ENCODE data around the gene SLC6A12. TPM values are rescaled to one million over a fixed set of nuclear protein-coding genes. Genes with fewer than 3 reads are reported as not detected.
"Not testable (repeated sequence)": the region's sequence is repeated elsewhere in the genome, so short reads cannot be mapped to it uniquely, and the experiment has no call there.

The SLC6A12 gene
- total and polyA plus RNA-seq, 2 donors (not counting 3 experiments of a cell fraction or from before 2014, with no cell fraction given) = not detected

- Histone ChIP-seq H3K36me3 (ENCODE audit: control insufficient read depth in 2 of 2, extremely low read depth in 1 of 2, insufficient read depth in 2 of 2, low read length in 2 of 2) (no peaks in the 10 kb centered on the region), H2AFZ (ENCODE audit: low read depth, low read length) (no peak overlapping the region), H3K9me3 (replicated peaks; ENCODE audit: control insufficient read depth, insufficient read depth, low read length) (no peaks in the 10 kb centered on the region), H4K20me1 (replicated peaks; ENCODE audit: control insufficient read depth, extremely low read depth, insufficient read depth, low read length) (no peaks in the 10 kb centered on the region), H3K9me1 (replicated peaks; ENCODE audit: control insufficient read depth, extremely low read depth, insufficient read depth, low read length) (no peaks in the 10 kb centered on the region), H3K27ac (ENCODE audit: insufficient read depth, low read depth, low read length) (no peak overlapping the region), H3K4me1 (ENCODE audit: control insufficient read depth, extremely low read depth, insufficient read depth, low read length) (no peaks in the 10 kb centered on the region), H3K79me2 (ENCODE audit: control insufficient read depth, insufficient read depth, low read length) (no peaks in the 10 kb centered on the region), H3K27me3 (ENCODE audit: control insufficient read depth in 2 of 2, insufficient read depth in 2 of 2, low read length in 2 of 2) (no peaks in the 10 kb centered on the region), H3K4me3 (replicated peaks in 1 of 3; ENCODE audit: insufficient read depth in 1 of 3, low read depth in 1 of 3, low read length in 3 of 3) (no peak overlapping the region), H3K9ac (replicated peaks; ENCODE audit: extremely low read depth, insufficient read depth, low read length) (no peak overlapping the region), H3K4me2 (ENCODE audit: insufficient read depth, low read length) (no peak overlapping the region)
- DNase-seq (ENCODE audit: low read depth, low spot score) = no peak
- ChIA-PET POLR2A (no interaction called here), CTCF (interaction anchor here (1.3 kb wide), 1 partner anchor 12 kb away, joined by 3 read pairs; no protein-coding TSS in a partner anchor)
- no TSS peak for BruUV-seq (replicated peaks)
- no peak for FAIRE-seq
- dilution Hi-C loops (cut with MboI; ENCODE audit: extremely low pct_ligation_motif_present, low sequenced_read_pairs) = no loop called here
- intact Hi-C loops (cut with micrococcal nuclease) = no loop called here
- TF ChIP-seq CTCF (IDR thresholded peaks at IDR 0.05; ENCODE audit: extremely low read depth in 1 of 2, insufficient read depth in 1 of 2, low read depth in 1 of 2, low read length in 2 of 2) (no peak), GATA2 (IDR thresholded peaks at IDR 0.05; ENCODE audit: insufficient read depth, insufficient read length, low read depth, low read length) (no peak), POLR2AphosphoS5 (IDR thresholded peaks at IDR 0.05; ENCODE audit: insufficient read depth, low read depth, low read length) (no peak), MAX (IDR thresholded peaks at IDR 0.05; ENCODE audit: insufficient read depth, insufficient read length) (no peak), MYC (IDR thresholded peaks at IDR 0.05; ENCODE audit: low read depth, low read length) (no peak), EZH2 (IDR thresholded peaks at IDR 0.05; ENCODE audit: borderline replicate concordance, low read depth, low read length, severe bottlenecking) (no peak)
Observed at GRCh38 chr12:218221-218620, 4.3 kb upstream of the SLC6A12 start.

DNA sequence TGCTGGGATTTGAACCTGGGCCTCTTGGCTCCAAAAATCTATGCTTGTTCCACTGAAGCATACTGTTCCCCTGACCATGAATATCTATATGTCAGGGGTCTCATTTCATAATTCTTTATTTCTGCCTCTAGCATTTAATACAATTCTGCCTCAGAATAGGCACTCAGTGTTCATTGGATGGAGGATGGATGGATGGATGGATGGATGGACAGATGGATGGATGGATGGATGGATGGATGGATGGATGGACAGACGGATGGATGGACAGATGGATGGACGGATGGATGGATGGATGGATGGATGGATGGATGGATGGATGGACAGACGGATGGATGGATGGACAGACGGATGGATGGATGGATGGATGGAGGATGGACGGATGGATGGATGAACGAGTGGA lies 3.1 kb upstream of the SLC6A12 start:
- BruUV-seq (replicated peaks); H3K9ac ChIP-seq (replicated peaks; ENCODE audit: extremely low read depth, insufficient read depth, low read length); dilution Hi-C loops (cut with MboI; ENCODE audit: extremely low pct_ligation_motif_present, low sequenced_read_pairs); H3K27me3 ChIP-seq (ENCODE audit: control insufficient read depth in 2 of 2, insufficient read depth in 2 of 2, low read length in 2 of 2); H3K9me3 ChIP-seq (replicated peaks; ENCODE audit: control insufficient read depth, insufficient read depth, low read length); CTCF ChIA-PET; H2AFZ ChIP-seq (ENCODE audit: low read depth, low read length); H3K79me2 ChIP-seq (ENCODE audit: control insufficient read depth, insufficient read depth, low read length); intact Hi-C loops (cut with micrococcal nuclease); H3K4me2 ChIP-seq (ENCODE audit: insufficient read depth, low read length); FAIRE-seq; DNase-seq (ENCODE audit: low read depth, low spot score); H3K27ac ChIP-seq (ENCODE audit: insufficient read depth, low read depth, low read length); H3K36me3 ChIP-seq (ENCODE audit: control insufficient read depth in 2 of 2, extremely low read depth in 1 of 2, insufficient read depth in 2 of 2, low read length in 2 of 2); H3K4me3 ChIP-seq (replicated peaks in 1 of 3; ENCODE audit: insufficient read depth in 1 of 3, low read depth in 1 of 3, low read length in 3 of 3); H3K4me1 ChIP-seq (ENCODE audit: control insufficient read depth, extremely low read depth, insufficient read depth, low read length); H4K20me1 ChIP-seq (replicated peaks; ENCODE audit: control insufficient read depth, extremely low read depth, insufficient read depth, low read length); POLR2A ChIA-PET; H3K9me1 ChIP-seq (replicated peaks; ENCODE audit: control insufficient read depth, extremely low read depth, insufficient read depth, low read length): not testable (repeated sequence)

Measured in endothelial cell of umbilical vein (primary cell).